MM.1S (cell line): Measurements from ENCODE around the gene FOXL2.

Experiments used
- EZH2 ChIP-seq: fragments of 300-600 bp; sonication (generic); optimal IDR thresholded peaks from 2 replicates; pipeline ENCODE3; 2017; ENCODE audit warnings: low read depth, mild to moderate bottlenecking, antibody characterized with exemption, low read length, mixed read lengths
- EZH2phosphoT487 ChIP-seq: fragments of 300-600 bp; sonication (generic); IDR thresholded peaks from 2 replicates; pipeline ENCODE4 v1.6.1; 2018; ENCODE audit warnings: antibody characterized with exemption, low read length
- TF ChIP-seq, protein P1 (sequence below): fragments of 300-600 bp; sonication (generic); IDR thresholded peaks from 2 replicates; pipeline ENCODE4 v1.5.1; 2016; ENCODE audit warnings: antibody characterized with exemption, low read length, mixed read lengths

DNA sequence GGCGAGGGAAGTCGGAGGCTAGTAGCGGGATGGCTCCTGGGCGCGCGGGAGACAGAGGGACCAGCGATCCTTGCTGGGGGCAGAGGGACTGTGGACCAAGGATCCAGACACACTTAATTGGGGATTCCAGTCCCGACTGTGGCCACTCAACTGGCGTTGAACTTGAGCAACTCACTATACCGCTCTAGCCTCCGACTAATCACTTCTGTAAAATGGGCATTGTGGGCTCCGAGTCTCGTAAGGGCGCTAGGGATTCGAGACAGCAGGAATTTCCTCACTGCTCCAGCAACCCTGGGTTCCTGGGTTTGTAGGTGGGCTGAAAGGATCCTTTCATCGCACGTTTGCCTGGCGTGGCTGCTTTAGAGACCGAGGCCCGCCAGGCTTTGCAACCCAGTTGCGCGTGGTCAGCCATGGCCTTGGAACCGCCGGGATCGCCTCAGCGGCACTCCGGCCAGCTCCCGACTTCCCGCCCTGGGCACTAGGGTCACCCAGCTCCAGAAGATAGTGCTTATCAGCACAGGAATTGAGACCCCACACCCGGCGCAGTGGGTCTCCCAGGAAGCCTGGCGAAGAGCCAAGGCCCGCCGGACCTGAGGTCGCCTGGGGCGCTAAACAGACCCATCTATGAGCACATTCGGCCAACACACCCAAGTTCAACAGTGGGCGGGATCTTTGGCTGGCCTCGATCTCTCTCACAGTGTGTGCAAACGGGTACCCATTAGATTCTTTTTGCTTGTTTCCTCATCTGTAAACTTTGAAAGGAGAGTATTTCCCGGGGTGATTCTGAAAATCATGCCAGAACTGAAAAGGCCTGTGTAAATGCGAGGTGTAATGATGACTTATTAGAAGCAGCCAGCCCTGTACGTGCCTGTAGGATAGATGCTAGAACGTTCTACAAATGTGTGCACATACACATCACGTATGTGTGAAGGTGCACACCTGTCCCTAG, 9.9 kb downstream of the FOXL2 start:
- TF ChIP-seq, protein P1, sequence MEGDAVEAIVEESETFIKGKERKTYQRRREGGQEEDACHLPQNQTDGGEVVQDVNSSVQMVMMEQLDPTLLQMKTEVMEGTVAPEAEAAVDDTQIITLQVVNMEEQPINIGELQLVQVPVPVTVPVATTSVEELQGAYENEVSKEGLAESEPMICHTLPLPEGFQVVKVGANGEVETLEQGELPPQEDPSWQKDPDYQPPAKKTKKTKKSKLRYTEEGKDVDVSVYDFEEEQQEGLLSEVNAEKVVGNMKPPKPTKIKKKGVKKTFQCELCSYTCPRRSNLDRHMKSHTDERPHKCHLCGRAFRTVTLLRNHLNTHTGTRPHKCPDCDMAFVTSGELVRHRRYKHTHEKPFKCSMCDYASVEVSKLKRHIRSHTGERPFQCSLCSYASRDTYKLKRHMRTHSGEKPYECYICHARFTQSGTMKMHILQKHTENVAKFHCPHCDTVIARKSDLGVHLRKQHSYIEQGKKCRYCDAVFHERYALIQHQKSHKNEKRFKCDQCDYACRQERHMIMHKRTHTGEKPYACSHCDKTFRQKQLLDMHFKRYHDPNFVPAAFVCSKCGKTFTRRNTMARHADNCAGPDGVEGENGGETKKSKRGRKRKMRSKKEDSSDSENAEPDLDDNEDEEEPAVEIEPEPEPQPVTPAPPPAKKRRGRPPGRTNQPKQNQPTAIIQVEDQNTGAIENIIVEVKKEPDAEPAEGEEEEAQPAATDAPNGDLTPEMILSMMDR, result no peak
- TF ChIP-seq EZH2phosphoT487 (no peak), EZH2 (no peak)
